CD4-positive, alpha-beta T cell treated with Interleukin-17A for 4 hours (primary cell): ENCODE results near the gene POLR1A.

Experiments used
- DNase-seq: peaks from one replicate; pipeline ENCODE4 v3.0.0-alpha.2; 2020; ENCODE audit warnings: mixed read lengths

The POLR1A gene

DNA sequence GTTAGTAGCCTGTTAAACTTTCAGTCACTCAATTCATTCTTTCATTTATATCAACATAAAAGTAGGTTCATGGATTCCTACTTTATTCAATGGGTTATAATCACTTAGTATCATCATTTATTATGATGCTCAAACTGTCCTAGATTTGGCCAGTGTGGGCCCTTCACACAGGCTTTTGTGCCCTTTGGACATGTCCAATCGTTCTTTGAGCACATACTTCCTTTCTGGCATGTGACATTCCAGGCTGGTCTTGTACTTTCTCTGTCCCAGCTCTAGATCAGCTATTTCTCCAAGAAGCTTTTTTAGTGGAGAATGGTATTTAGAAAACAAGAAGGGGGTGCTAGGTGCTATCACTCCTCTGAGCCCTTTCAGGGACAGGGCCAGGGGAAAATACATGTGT lies 11.5 kb downstream of the POLR1A start:
- no peak for DNase-seq

DNA sequence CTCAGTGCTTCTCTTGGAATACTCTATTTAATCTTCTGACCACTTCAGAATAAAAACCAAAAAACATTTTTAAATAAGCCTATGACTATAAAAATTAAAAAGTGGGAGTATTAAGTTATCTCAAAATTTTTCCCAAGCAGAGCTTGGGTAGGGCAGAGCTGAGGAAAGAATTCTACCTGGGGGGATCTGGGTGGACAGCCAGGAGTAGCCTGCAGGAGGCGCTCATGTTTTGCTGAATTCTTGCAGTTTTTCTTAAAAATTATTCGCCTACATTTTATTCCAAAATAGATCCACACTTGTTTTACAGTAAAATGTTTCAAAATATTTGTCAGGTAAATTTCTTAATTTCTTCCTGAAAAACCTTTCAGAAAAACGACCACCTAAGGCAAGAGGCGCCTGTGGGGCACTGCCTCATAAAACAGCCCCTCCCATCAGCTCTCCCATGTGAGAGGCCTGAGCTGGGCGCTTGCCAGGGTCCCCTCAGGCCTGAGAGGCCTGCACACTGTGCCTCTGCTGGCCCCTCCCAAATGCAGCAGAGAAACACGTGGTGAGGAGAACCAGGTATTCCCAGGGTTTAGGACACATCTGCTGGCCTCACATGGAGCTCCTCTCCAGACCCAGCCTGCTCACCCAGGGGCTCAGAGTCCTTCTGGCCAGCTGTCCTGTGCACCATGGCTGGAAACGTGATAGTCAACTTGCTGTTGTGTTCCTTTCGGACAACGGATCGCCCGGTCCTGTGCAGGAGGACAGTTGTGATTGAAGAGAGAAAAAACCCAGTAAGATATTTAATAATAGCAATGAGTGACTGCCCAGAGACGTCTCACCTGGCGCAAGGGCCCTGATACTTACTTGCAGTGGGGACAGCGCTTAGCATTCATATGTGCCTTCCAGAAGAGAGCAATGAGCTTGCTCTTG lies 17.5 kb downstream of the POLR1A start:
- DNase-seq = peak; percentile 10

DNA sequence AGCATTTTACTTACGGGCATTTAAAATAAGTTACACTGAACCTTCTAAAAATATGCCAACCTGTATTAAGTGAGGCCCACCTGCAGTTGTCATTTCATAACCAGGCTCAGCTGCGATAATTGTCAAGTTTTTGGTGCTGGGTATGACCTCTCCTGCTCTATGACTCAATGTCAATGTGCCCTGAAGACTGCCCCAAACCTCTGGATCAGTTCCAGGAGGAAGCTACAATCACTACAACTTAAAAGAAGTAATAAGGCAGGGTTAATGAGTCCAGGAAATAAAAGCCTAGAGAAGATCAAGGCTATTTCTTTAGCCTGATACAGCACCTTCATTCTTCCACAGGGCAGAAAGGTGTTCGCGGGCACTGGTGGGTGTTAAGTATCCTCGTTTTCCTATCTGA lies 22.9 kb downstream of the POLR1A start:
- no peak for DNase-seq

DNA sequence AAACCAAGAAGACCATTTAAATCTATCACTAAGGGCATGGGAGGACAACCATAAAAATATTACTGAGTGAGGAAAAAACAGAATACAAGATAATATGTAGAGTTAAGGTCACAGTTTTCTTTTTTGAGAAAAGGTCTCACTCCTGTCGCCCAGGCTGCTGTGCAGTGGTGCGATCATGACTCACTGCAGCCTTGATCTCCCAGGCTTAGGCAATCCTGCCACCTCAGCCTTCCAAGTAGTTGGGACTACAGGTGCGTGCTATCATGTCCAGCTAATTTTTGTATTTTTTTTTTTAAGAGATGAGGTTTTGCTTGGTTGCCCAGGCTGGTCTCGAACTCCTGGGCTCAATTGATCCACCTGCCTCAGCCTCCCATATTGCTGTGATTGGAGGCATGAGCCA lies 24.0 kb downstream of the POLR1A start:
- no peak for DNase-seq

DNA sequence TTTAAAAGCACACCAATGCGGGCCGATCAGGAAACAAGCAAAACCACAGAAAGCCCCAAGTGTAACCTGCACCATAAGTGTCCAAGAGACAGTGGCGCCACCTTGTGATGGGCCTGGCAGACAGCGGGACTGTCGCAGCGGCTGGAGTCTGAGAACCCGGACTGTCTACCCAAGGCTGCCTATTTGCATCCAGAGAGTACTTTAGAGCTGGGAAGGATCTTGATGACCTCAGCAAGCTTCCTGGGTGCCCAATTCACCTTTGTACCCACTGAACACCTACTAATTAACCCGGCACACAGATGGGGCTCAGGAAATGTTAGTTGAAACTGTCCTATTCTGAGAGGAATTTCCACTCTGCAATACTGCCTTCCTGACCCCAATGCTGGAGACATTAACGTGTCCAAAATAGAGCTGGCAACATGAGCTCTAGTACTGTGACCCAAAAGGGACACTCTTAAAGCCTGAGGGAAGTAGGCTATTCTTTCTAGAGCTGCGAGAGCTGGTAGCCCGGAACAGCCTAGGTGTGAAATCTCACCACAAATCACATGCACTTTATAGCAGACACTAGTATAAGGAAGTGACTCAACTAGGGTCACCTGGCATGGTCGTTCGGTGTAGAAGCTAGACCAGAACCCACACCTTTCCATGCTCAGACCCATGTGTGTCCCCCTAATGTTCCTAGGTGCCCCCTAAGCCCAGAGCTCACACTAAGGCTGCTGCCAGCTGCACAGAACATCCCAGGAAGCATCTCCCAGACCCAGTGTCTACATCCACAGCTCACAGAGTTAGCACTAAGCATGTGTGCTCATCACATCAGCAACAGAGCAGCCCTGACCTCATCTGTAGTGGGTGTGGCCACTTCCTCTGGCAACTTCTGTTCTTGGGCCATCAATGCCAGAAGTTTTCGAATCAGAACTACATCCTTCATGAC lies 25.4 kb downstream of the POLR1A start:
- DNase-seq = peak; percentile 86

DNA sequence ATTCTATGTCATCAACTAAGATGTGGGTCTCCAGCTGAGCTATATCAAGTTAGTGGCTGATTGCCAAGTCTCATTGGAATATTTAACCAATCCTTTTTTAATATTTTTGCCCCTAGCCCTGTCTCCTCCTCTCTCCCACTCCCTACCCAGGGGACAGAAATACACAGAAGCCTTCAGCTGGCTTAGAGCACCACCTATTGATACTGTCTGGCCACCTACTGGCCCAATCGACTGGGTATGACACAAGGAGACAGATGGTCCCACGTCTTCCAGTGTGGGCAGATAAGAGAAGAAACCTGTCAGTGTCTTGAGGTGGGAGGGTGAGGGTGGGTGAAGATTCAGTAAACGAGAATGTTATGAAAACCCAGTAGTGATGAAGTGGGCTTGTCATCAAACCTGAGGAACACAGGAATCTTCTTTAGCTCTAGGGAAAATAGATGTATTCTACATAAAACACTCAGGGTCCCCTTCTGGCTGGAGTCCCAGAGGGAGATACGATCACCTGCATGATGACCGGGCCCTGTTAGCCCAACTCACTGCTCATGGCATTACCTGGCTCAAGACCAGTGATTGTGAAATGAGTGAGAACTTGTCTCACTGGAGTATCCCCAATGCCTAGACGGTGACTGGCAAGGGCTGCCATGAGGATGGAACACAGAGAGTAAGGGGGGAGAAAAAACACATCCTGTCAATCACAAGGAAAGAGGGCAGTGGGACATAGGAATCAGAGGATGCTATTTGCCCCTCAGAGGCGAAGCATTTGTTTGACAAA lies 26.7 kb downstream of the POLR1A start:
- DNase-seq = peak; percentile 56

DNA sequence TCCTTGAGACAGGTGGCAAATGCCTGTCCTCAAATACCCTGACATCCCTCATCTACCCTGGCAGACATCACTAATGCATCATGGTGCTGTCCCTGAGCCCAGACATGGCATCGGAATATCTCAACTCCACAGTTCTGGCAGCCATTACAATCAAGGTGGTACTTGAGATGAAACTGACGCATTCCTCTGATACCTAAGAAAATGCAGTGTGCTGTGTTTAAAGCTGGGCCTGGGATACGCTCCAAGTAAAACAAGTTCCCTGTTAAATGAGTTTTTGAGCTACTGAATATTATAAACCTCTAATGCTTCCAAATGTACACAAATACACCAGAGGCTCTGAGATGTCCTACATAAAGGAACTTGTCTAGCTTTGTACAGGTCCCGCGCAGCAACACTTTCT lies 29.8 kb downstream of the POLR1A start:
- DNase-seq = no peak

DNA sequence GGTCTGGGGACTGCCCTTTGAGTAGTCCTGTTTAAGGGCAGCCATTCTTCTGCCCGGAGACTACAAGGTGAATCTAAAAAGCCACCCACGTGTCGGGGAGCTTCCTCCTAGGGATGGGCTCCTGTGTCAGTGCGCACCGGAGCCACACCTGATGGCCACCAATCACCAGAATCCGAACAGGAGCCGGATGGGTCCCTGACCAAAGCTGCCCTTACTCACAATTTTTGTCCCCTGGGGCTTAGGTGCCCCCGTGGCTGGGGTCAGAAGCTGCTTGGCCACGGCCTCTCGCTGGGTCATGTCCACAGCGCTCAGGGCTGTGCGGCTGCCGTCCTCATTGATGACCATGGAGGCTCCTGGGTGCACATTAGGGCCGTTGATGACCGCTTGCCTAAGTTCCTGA lies 30.9 kb downstream of the POLR1A start:
- DNase-seq = no peak

DNA sequence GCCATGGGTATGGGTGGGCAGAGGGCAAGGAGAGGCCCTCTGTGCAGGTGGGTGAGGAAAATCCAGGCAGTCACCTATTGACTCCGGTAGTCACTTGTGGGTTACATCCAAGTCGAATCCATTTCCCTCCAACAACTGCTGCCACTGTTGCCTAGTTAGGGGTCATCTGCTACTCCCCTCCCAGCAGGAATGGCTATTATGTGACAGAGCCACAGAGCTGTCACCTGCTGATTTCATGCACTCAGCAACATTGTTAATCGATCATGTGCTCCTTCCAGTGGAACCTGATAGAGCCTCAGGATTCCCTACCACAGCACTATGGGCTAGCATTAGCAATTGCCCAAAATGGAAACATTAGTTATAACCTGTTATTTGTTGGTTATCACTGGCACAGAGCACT lies 31.4 kb downstream of the POLR1A start:
- DNase-seq = no peak

DNA sequence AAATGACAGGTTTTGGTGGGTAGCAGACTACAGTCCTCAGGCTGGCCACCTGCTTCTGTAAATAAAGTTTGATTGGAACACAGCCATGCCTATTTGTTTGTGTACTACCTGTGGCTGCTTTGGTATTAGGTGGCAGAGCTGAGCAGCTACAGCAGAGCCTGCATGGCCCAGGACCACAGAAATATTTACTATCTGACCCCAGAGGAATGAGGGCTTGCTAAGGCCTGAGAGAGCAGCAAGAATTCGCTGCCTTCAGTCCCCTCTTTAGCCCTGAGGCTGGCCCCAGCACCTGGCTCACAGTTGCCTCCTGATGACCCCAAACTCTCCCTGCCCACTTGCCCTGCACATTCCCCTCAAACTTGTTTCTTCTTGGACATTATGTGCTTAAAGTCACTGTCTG lies 32.5 kb downstream of the POLR1A start:
- no peak for DNase-seq

DNA sequence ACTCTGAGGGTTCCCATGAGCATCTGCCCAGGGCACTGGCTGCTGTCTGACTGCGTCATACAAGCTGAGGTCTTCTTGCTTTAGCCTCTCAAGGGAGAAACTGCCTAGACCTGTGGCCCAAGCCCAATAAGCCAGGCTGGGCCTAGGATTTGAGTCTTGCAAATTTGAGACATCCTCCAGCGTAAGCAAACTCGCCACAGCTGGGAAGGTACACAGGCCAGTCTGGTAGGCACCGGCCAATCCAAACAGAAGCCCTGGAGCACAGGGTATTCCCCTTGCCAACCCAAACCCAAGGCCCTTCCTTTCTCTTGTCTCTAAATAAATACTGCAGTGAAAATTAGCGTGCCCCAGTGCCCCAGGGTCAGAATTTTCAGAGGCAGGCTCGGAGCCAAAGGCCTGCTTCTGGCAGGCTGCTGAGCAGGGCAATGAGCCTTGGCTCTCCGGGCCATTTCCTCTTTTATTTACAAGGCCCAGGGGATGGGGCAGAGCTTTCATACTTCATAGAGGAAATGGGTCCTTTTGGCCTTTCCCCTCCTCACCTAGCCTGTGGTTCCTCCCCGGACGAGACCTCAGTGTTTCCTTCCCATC lies 33.3 kb downstream of the POLR1A start:
- no peak for DNase-seq

DNA sequence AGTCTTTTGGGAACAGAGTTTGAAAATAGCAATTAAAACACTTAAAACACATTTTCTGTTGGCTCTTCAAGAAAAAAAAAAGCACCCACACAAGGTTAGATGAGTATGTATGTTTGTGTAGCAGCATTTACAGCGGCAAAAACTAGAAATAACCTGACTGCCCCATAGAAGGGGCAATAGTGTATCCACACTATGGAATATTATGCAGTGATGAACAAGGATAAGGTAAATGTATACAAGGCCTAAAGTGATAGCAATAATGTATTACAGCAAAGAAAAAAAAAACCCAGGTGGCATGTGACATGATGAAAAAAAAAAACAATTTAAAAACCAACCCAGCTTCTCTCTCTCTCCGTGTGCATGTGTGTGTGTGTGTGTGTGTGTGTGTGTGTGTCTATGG lies 34.8 kb downstream of the POLR1A start:
- no peak for DNase-seq

DNA sequence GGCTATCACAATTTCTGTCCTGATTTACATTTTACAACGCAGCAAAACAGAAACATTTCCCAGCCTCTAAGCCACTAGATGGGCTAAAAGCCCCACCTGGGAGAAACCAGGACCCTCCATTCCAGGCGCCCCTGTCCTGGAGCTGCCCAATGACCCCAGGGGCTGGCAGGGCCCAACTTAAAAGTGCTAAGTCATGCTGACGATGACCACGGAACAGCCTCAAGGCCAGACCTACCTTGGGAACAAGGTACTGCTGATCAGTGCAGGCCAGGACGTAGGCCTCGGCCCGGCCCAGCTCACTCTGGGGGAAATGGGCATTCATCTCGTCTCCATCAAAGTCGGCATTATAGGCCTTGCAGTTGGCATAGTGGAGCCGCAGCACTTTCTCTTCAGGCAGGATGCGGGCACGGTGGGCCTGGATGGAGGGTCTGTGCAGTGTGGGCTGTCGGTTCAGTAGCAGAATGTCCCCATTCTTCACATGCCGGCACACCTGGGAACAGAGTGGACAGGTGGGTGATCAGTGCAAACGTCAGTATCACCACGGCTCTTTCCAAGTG lies 35.8 kb downstream of the POLR1A start:
- no peak for DNase-seq

DNA sequence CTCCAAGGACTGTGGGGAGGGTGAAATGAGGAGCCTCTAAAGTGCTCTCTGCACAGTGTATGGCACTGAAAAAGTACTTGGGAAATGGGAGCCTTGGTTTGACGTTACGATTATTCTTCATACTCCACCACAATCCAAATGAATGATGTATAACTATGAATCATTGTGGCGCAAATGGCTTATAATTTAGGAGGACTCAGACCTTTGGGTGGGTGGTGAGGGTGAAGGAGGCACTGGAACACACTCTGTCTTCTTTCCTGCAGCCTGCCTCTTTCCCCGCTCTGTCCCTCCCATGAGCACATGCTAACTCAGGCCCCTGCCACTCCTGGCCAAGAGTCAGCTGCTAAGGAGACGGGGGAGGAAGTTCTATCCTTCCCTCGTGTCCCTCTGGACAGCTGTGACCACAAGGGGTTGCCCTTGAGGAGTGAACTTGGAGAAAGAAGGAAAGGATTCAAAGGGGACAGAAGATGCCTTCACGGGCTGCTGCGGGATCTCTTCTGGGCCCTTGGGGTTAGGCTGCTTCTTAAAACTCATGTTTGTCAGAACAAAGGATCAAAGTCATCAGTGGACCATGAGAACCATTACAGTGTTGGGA lies 36.5 kb downstream of the POLR1A start:
- no peak for DNase-seq

DNA sequence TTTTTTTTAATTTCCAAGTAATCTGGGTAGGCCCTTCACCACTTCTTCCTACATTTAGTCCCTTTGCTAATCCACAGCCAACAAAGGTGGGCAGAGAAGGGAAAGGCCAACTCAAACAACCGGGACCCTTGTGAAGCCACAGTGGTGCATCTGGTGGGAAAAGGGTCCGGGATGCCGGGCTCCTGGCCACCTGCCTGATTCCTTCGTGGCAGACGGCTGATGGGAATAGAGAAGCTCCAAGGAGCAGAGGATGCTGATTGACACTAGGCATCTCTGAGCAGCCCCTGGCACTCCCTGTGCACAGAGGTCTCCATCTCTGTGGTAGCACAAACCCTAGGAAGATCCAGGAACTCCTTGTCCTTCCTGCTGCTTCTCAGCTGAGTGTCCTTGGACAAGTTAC lies 37.0 kb downstream of the POLR1A start:
- DNase-seq = no peak

DNA sequence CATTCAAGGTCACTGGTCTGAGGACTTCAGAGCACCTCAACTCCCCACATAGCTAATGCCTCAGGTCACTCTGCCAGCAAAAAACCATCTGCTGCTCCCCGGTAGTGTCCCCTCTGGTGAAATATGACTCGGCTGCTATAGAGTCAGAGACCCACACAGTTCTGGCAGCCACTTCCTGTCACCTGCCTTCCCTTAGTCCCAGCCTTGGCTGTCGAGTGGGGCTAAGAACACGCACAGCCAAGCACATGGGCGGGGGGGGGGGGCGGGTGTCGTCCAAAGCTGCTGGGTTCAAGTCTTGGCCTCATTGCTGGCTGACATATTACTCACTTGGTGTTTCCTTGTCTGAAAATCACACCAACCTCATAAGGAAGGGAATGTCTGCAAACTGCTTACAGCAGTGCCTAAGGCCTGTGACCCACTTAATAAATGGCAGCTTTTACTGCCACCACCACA lies 37.5 kb downstream of the POLR1A start:
- DNase-seq = peak; percentile 70

DNA sequence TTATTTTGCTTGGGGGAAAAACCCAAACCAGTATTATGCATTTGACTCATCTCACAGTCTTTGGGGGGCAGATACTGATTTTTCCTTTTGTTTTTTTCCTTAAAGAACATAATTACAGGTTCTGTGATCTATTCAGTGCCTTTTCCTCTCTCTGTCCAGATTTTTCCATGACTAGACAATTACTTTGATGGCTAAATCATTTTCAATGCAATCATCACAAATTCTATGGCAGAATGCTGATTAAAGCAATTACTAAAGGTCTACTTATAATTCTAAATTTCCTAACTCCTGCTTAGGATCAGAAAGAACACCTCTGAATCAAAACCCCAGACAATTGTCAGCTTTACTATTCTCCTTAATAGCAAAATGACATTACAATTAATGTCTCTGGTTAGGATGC lies 38.8 kb downstream of the POLR1A start:
- no peak for DNase-seq

DNA sequence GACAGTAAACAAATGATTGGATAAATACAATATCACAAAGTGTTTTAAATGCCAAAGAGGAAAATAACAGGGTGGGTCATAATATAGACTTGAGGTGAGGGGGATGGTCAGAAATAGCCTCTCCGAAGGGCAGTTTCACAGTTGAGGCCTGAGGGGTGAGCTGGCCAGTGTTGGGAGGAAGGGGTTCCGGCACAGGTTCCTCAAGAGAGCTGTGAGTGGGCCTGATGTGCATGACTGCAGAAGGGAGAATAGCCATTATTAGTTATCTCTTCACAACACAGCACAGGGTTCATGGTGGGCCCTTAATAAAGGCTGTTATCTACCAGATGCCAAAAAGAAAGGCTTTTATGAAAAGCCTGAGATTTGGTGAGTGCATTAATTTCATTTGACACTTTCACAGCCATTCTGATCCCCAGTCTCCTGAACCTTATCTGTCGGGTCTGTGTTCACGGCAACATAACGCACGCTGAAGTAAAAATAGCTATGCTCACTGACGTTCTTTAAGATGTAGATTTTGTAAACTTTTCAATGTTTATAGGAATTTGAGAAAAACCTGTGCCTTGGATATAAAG lies 39.6 kb downstream of the POLR1A start:
- DNase-seq = no peak

DNA sequence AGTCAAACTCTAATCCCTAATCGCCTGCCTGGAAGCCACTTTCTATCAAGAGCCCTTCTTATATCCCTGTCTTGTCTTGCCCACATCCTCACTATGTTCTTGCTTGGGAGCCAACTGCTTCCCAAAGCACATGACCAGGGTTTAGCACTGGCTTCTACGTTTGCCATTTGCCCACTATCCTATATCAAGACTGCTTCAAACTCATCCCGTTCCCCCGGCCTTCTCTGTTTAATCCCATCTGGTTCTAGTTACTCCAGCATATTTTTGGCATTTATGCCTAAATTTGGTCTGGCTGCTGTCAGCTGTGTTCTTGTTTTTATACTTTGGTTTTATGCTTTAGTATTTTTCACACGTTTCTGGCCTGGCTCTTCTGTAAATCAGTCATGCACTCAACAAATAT lies 40.2 kb downstream of the POLR1A start:
- no peak for DNase-seq

DNA sequence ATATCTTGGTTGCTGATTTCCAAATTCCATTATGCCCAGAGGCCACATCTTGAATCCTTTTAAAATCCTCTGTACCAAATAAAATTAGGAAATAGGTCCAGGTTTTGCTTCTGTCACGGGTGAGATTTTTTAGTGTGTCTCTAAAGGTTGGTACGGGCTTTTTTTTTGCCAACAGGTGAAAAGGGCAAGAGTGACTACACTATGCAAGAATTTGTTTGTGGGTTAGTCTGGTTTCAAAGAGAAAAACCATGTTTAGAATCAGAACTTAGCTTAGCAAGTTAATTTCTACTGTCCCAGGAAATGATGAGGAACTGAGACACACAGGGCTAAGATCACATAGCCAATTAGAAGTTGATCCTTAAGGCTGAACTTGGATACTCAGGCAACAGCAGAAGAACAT lies 41.7 kb downstream of the POLR1A start:
- no peak for DNase-seq

DNA sequence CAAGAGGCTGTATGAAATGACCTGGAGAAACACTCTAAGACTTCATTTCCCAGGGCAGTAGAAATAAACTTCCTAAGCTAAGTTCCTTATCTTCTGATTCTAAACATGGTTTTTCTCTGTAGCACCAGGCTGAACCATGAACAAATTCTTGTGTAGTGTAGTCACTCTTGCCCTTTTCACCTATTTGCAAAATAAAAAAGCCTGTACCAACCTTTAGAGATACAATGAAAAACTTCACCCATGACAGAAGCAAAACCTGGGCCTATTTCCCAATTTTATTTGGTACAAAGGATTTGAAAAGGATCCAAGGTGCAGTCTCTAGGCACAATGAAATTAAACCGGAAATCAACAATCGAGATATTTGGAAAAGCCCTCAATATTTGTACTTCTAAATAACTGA lies 43.6 kb downstream of the POLR1A start:
- no peak for DNase-seq
